ENCODE results near the gene EIF2B1.

DNA sequence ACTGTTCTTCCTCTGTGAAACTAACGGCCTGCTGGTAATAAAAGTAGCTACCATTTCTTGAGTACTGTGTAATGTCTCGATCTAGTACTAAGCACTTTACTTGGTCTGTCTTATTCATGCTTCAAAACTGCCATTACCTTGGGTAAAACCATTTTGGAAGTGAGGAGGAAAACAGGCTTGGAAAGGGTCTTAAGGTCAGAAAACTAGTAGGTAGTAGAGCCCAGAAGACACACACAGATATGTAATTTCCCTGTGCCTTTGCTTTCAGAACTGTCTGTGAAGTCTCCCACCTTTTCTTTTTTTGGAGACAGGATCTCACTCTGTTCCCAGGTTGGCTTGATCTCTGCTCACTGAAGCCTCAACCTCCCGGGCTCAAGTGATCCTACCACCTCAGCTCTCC lies 35.0 kb downstream of the EIF2B1 start:
- TF ChIP-seq POLR2A (IDR thresholded peaks at IDR 0.05) = no peak
- TF ChIP-seq, protein P1, sequence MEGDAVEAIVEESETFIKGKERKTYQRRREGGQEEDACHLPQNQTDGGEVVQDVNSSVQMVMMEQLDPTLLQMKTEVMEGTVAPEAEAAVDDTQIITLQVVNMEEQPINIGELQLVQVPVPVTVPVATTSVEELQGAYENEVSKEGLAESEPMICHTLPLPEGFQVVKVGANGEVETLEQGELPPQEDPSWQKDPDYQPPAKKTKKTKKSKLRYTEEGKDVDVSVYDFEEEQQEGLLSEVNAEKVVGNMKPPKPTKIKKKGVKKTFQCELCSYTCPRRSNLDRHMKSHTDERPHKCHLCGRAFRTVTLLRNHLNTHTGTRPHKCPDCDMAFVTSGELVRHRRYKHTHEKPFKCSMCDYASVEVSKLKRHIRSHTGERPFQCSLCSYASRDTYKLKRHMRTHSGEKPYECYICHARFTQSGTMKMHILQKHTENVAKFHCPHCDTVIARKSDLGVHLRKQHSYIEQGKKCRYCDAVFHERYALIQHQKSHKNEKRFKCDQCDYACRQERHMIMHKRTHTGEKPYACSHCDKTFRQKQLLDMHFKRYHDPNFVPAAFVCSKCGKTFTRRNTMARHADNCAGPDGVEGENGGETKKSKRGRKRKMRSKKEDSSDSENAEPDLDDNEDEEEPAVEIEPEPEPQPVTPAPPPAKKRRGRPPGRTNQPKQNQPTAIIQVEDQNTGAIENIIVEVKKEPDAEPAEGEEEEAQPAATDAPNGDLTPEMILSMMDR (IDR thresholded peaks at IDR 0.05) = no peak
